HEK293 (cell line): ENCODE measurements around the gene PTPRG.

ENCODE experiments used
- CTCF ChIA-PET: fragments of 350-600 bp; formaldehyde crosslinking; extraction: SDS; loops from one replicate; lab custom pipeline; 2021; ENCODE audit warnings: antibody characterized with exemption; lab: Yijun Ruan, JAX
- POLR2A ChIA-PET: fragments of 300-600 bp; formaldehyde crosslinking; extraction: SDS; loops from one replicate; lab custom pipeline; 2020; ENCODE audit warnings: antibody characterized with exemption, inconsistent platforms; lab: Yijun Ruan, JAX
- H3K27ac ChIP-seq: fragments of 200-500 bp; sonication (Bioruptor generic); 2 replicates; pipeline ENCODE4 v1.5.1; 2014; ENCODE audit warnings: low read depth, low read length, control low read depth, inconsistent platforms; ENCODE audit errors: extremely low read depth
- H3K36me3 ChIP-seq, 2 experiments: fragments of 200-500 bp in 1 of 2; sonication (Bioruptor generic) in 1 of 2; 1 replicate in 1 of 2; 2 replicates in 1 of 2; pipeline ENCODE4 v1.5.1; 2014 to 2017; ENCODE audit warnings: inconsistent platforms in 2 of 2, low read length in 2 of 2; ENCODE audit not compliant: control insufficient read depth in 2 of 2, insufficient read depth in 1 of 2
- H3K4me1 ChIP-seq: fragments of 200-500 bp; sonication (Bioruptor generic); 2 replicates; pipeline ENCODE4 v1.5.1; 2014; ENCODE audit warnings: mild to moderate bottlenecking, low read length, inconsistent platforms; ENCODE audit not compliant: control insufficient read depth, insufficient read depth
- H3K4me3 ChIP-seq: 2 replicates; pipeline ENCODE4 v1.5.1; 2011; ENCODE audit warnings: low read depth, mild to moderate bottlenecking, control low read depth, low read length, moderate library complexity
- H3K9me3 ChIP-seq: fragments of 200-500 bp; sonication (Bioruptor generic); 2 replicates; pipeline ENCODE4 v1.5.1; 2014; ENCODE audit warnings: low read depth, low read length, inconsistent platforms; ENCODE audit not compliant: control insufficient read depth, insufficient read depth
- HIC1 ChIP-seq: fragments of 450-650 bp; formaldehyde crosslinking; IDR thresholded peaks from 2 replicates; pipeline ENCODE4 v1.5.1; 2016; ENCODE audit warnings: missing biosample characterization, missing genetic modification characterization
- KLF7 ChIP-seq: fragments of 450-650 bp; formaldehyde crosslinking; IDR thresholded peaks from 2 replicates; pipeline ENCODE4 v1.5.1; 2016; ENCODE audit warnings: missing biosample characterization, missing genetic modification characterization, borderline replicate concordance
- MZF1 ChIP-seq: fragments of 450-650 bp; formaldehyde crosslinking; IDR thresholded peaks from 2 replicates; pipeline ENCODE4 v1.5.1; 2017; ENCODE audit warnings: missing biosample characterization, missing genetic modification characterization, borderline replicate concordance
- OSR2 ChIP-seq: fragments of 450-650 bp; formaldehyde crosslinking; IDR thresholded peaks from 2 replicates; pipeline ENCODE4 v1.5.1; 2016; ENCODE audit warnings: missing biosample characterization, missing genetic modification characterization
- OVOL3 ChIP-seq: fragments of 450-650 bp; formaldehyde crosslinking; IDR thresholded peaks from 2 replicates; pipeline ENCODE4 v1.5.1; 2016; ENCODE audit warnings: missing biosample characterization, missing genetic modification characterization
- SP7 ChIP-seq: fragments of 450-650 bp; formaldehyde crosslinking; IDR thresholded peaks from 2 replicates; pipeline ENCODE4 v1.5.1; 2016; ENCODE audit warnings: missing biosample characterization, missing genetic modification characterization
- YY1 ChIP-seq: fragments of 450-650 bp; formaldehyde crosslinking; IDR thresholded peaks from 2 replicates; pipeline ENCODE4 v1.5.1; 2018; ENCODE audit warnings: missing biosample characterization, missing genetic modification characterization
- ZBTB17 ChIP-seq: fragments of 450-650 bp; formaldehyde crosslinking; IDR thresholded peaks from 2 replicates; pipeline ENCODE4 v1.5.1; 2016; ENCODE audit warnings: missing biosample characterization, missing genetic modification characterization
- ZBTB49 ChIP-seq: fragments of 450-650 bp; formaldehyde crosslinking; IDR thresholded peaks from 2 replicates; pipeline ENCODE4 v1.5.1; 2016; ENCODE audit warnings: missing biosample characterization, missing genetic modification characterization, low read depth
- ZBTB6 ChIP-seq: fragments of 450-650 bp; formaldehyde crosslinking; IDR thresholded peaks from 2 replicates; pipeline ENCODE4 v1.5.1; 2017; ENCODE audit warnings: missing biosample characterization, missing genetic modification characterization
- ZEB2 ChIP-seq: fragments of 450-650 bp; formaldehyde crosslinking; IDR thresholded peaks from 2 replicates; pipeline ENCODE4 v1.5.1; 2016; ENCODE audit warnings: missing biosample characterization, missing genetic modification characterization
- ZFP3 ChIP-seq: fragments of 450-650 bp; formaldehyde crosslinking; IDR thresholded peaks from 2 replicates; pipeline ENCODE4 v1.5.1; 2016; ENCODE audit warnings: low read depth, missing biosample characterization, missing genetic modification characterization
- ZNF10 ChIP-seq: fragments of 450-650 bp; formaldehyde crosslinking; IDR thresholded peaks from 2 replicates; pipeline ENCODE4 v1.5.1; 2017; ENCODE audit warnings: missing biosample characterization, missing genetic modification characterization
- ZNF23 ChIP-seq: fragments of 450-650 bp; formaldehyde crosslinking; IDR thresholded peaks from 2 replicates; pipeline ENCODE4 v1.5.1; 2016; ENCODE audit warnings: missing biosample characterization, missing genetic modification characterization, borderline replicate concordance
- ZNF335 ChIP-seq: fragments of 450-650 bp; formaldehyde crosslinking; conservative IDR thresholded peaks from 2 replicates; pipeline ENCODE4 v1.5.1; 2016; ENCODE audit warnings: missing biosample characterization, missing genetic modification characterization
- ZNF354C ChIP-seq: fragments of 450-650 bp; formaldehyde crosslinking; IDR thresholded peaks from 2 replicates; pipeline ENCODE4 v1.5.1; 2016; ENCODE audit warnings: missing biosample characterization, missing genetic modification characterization, low read depth, borderline replicate concordance
- ZNF366 ChIP-seq: fragments of 450-650 bp; formaldehyde crosslinking; conservative IDR thresholded peaks from 2 replicates; pipeline ENCODE4 v1.5.1; 2016; ENCODE audit warnings: missing biosample characterization, missing genetic modification characterization
- ZNF37A ChIP-seq: fragments of 450-650 bp; IDR thresholded peaks from 2 replicates; pipeline ENCODE4 v1.5.1; 2018; ENCODE audit warnings: missing biosample characterization, missing genetic modification characterization
- ZNF426 ChIP-seq: fragments of 450-650 bp; formaldehyde crosslinking; IDR thresholded peaks from 2 replicates; pipeline ENCODE4 v1.5.1; 2017; ENCODE audit warnings: missing biosample characterization, missing genetic modification characterization, mild to moderate bottlenecking, inconsistent platforms, moderate library complexity
- ZNF549 ChIP-seq: fragments of 450-650 bp; IDR thresholded peaks from 2 replicates; pipeline ENCODE4 v1.5.1; 2018; ENCODE audit warnings: missing biosample characterization, missing genetic modification characterization, mild to moderate bottlenecking, inconsistent platforms, moderate library complexity
- ZNF561 ChIP-seq: fragments of 450-650 bp; IDR thresholded peaks from 2 replicates; pipeline ENCODE4 v1.5.1; 2018; ENCODE audit warnings: missing biosample characterization, missing genetic modification characterization, borderline replicate concordance
- ZNF571 ChIP-seq: fragments of 450-650 bp; formaldehyde crosslinking; IDR thresholded peaks from 2 replicates; pipeline ENCODE4 v1.5.0; 2017; ENCODE audit warnings: missing biosample characterization, missing genetic modification characterization
- ZNF623 ChIP-seq: fragments of 450-650 bp; formaldehyde crosslinking; IDR thresholded peaks from 2 replicates; pipeline ENCODE4 v1.5.1; 2016; ENCODE audit warnings: missing biosample characterization, missing genetic modification characterization
- ZNF701 ChIP-seq: fragments of 450-650 bp; formaldehyde crosslinking; IDR thresholded peaks from 2 replicates; pipeline ENCODE4 v1.5.1; 2016; ENCODE audit warnings: missing biosample characterization, missing genetic modification characterization
- ZNF768 ChIP-seq: fragments of 450-650 bp; formaldehyde crosslinking; IDR thresholded peaks from 2 replicates; pipeline ENCODE4 v1.5.1; 2018; ENCODE audit warnings: missing biosample characterization, mild to moderate bottlenecking, missing genetic modification characterization
- ZNF776 ChIP-seq: fragments of 450-650 bp; formaldehyde crosslinking; IDR thresholded peaks from 2 replicates; pipeline ENCODE4 v1.5.0; 2017; ENCODE audit warnings: missing biosample characterization, missing genetic modification characterization, borderline replicate concordance
- ZNF785 ChIP-seq: fragments of 450-650 bp; formaldehyde crosslinking; IDR thresholded peaks from 2 replicates; pipeline ENCODE4 v1.5.1; 2016; ENCODE audit warnings: missing biosample characterization, missing genetic modification characterization
- ZXDB ChIP-seq: fragments of 450-650 bp; formaldehyde crosslinking; IDR thresholded peaks from 2 replicates; pipeline ENCODE4 v1.5.1; 2016; ENCODE audit warnings: missing biosample characterization, missing genetic modification characterization
- TF ChIP-seq, protein P1 (sequence below): fragments of 450-650 bp; formaldehyde crosslinking; IDR thresholded peaks from 2 replicates; pipeline ENCODE4 v1.5.1; 2016; ENCODE audit warnings: missing biosample characterization, missing genetic modification characterization

The PTPRG gene

GRCh38 chr3:61796088-61796680, 234.8 kb downstream of the PTPRG start:
- H3K4me1 ChIP-seq, result peaks cover 3% of the 10 kb centered on the region; the same call in 1 of the 2 replicates
- CTCF ChIA-PET, result interaction anchor here (0.6 kb wide), 1 partner anchor 77 kb away, joined by 3 read pairs; no protein-coding TSS in a partner anchor
- peak; percentile 70 for TF ChIP-seq ZBTB17 (tag by site-specific recombination)
- no peak for TF ChIP-seq ZNF549 (tag by site-specific recombination)
- TF ChIP-seq HIC1 (tag by site-specific recombination), result peak; percentile 39; the same call in 1 of the 2 replicates
- TF ChIP-seq ZNF776 (tag by site-specific recombination), result no peak
- TF ChIP-seq ZEB2 (tag by site-specific recombination), result no peak
- TF ChIP-seq ZFP3 (tag by site-specific recombination), result no peak
- no peak for TF ChIP-seq ZNF10 (tag by site-specific recombination)
- no peak for TF ChIP-seq ZNF354C (tag by site-specific recombination)
- TF ChIP-seq ZBTB49, result no peak
- TF ChIP-seq OSR2 (tag by site-specific recombination), result peak; percentile 28; the same call in 1 of the 2 replicates
- peak; percentile 27; the same call in 1 of the 2 replicates for TF ChIP-seq ZNF335 (tag by site-specific recombination)
- peak; percentile 95 for TF ChIP-seq ZBTB6 (tag by site-specific recombination)
- H3K27ac ChIP-seq, result no peak overlapping the region
- POLR2A ChIA-PET, result no interaction called here
- no peaks in the 10 kb centered on the region for H3K36me3 ChIP-seq
- H3K9me3 ChIP-seq, result no peaks in the 10 kb centered on the region
- no peak overlapping the region for H3K4me3 ChIP-seq

DNA sequence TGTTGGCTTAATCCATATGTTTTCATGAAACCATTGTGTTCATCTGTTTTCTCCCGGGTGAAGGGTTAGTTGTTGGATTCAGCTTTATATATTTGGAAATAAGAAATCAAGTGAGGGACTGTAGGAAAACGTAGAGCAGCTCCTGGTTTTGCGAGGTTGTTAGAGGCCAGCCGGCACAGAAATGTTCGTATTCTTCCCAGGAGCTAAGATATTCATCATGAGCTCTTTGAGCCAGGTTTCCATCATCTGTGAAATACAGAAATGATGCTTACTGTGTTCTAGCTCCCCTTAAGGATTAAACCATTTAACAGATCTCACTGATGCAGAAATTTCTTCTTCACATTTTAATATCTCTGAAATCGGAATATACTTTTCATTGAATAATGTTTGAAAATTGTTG, 235.5 kb downstream of the PTPRG start:
- ChIA-PET POLR2A (no interaction called here), CTCF (interaction anchor here (0.6 to 0.7 kb wide), 3 partner anchors 11 to 76 kb away, joined by 3 to 6 read pairs (median 3); no protein-coding TSS in a partner anchor)
- no peaks in the 10 kb centered on the region for H3K9me3 ChIP-seq
- H3K36me3 ChIP-seq, result no peaks in the 10 kb centered on the region
- no peak overlapping the region for H3K27ac ChIP-seq
- H3K4me3 ChIP-seq, result no peak overlapping the region
- H3K4me1 ChIP-seq, result peaks cover 3% of the 10 kb centered on the region; the same call in 1 of the 2 replicates
- TF ChIP-seq OVOL3 (no peak), ZNF571 (tag by site-specific recombination) (no peak), KLF7 (tag by site-specific recombination) (no peak), ZNF426 (tag by site-specific recombination) (no peak), ZNF37A (tag by site-specific recombination) (no peak), ZNF23 (tag by site-specific recombination) (no peak), YY1 (tag by site-specific recombination) (no peak), ZNF701 (tag by site-specific recombination) (no peak), MZF1 (tag by site-specific recombination) (no peak), ZNF768 (tag by site-specific recombination) (no peak), ZNF785 (tag by site-specific recombination) (no peak), ZNF561 (tag by site-specific recombination) (no peak), ZNF623 (tag by site-specific recombination) (no peak), ZXDB (tag by site-specific recombination) (no peak), ZNF366 (tag by site-specific recombination) (no peak), SP7 (tag by site-specific recombination) (no peak)
- TF ChIP-seq, protein P1, sequence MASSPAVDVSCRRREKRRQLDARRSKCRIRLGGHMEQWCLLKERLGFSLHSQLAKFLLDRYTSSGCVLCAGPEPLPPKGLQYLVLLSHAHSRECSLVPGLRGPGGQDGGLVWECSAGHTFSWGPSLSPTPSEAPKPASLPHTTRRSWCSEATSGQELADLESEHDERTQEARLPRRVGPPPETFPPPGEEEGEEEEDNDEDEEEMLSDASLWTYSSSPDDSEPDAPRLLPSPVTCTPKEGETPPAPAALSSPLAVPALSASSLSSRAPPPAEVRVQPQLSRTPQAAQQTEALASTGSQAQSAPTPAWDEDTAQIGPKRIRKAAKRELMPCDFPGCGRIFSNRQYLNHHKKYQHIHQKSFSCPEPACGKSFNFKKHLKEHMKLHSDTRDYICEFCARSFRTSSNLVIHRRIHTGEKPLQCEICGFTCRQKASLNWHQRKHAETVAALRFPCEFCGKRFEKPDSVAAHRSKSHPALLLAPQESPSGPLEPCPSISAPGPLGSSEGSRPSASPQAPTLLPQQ, result no peak
